Measurements from ENCODE around the gene ULK3.

The ULK3 gene

DNA sequence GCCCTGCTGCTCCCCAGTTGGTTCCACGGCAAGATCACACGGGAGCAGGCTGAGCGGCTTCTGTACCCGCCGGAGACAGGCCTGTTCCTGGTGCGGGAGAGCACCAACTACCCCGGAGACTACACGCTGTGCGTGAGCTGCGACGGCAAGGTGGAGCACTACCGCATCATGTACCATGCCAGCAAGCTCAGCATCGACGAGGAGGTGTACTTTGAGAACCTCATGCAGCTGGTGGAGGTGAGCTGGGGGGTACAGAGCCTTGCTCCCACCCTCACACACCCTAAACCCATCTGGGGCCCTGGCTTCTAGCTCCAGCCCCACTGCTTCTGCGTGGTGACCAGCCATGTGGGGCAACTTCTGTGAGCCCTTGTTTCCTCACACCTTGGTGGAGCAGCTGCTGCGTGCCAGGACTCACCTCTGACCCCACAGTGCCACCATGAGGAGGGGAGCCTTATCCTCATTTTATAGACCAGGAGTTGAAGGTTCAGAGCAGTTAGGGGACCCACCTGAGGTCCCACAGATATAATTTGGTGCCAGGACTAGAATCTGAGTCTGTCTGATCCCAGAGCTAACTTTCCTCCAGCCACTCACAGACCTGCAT lies 43.6 kb downstream of the ULK3 start:
- no peak overlapping the region for H3K4me3 ChIP-seq (ENCODE audit: low read length)
- no peak for TF ChIP-seq ZNF274 (IDR thresholded peaks at IDR 0.05; ENCODE audit: low read depth, low read length)

DNA sequence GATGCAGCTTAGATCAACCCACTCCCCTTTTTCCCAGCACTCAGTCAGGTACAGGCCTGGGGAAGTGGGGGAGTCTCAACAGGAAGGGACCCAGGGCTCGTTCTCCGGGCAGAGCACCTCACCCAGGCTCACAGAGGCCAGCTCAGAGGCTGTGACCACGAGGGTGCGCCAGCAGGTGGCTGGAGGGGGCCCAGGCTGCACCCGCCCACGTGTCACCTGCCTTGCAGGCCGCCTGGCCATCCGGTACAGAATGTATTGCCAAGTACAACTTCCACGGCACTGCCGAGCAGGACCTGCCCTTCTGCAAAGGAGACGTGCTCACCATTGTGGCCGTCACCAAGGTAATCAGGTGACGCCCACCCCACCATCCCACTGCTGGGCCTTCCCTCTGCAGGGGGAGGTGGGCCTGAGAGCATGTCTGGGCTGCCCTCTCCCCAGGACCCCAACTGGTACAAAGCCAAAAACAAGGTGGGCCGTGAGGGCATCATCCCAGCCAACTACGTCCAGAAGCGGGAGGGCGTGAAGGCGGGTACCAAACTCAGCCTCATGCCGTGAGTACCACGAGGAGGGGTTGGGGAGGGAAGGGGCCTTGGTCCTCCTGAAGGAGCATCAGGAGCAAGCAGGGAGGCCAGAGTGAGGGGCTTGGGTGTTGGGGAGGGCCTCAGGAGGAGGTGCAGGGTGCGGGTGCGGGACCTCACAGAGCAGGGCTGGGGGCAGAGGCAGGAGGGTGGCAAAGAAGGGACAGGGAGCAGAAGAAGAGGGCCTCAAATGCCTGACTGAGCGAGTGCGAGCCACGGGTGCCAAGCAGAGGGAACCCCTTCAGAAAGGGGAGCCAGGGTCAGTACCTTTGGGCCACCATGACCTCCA lies 44.3 kb downstream of the ULK3 start:
- H3K4me3 ChIP-seq (ENCODE audit: low read length) = no peak overlapping the region
- no peak for TF ChIP-seq ZNF274 (IDR thresholded peaks at IDR 0.05; ENCODE audit: low read depth, low read length)

- no peak for TF ChIP-seq ZNF274 (IDR thresholded peaks at IDR 0.05; ENCODE audit: low read depth, low read length)
Measured at GRCh38 chr15:74795966-74796625, 46.9 kb downstream of the ULK3 start.

GRCh38 chr15:74794970-74795349 lies 48.0 kb downstream of the ULK3 start:
- TF ChIP-seq ZNF274 (IDR thresholded peaks at IDR 0.05; ENCODE audit: low read depth, low read length) = no peak

More at GRCh38 chr15:74795966-74796625, 46.9 kb downstream of the ULK3 start:
- H3K4me3 ChIP-seq (ENCODE audit: low read length) = no peak overlapping the region

GRCh38 chr15:74794248-74794969 lies 48.5 kb downstream of the ULK3 start:
- TF ChIP-seq ZNF274 (IDR thresholded peaks at IDR 0.05; ENCODE audit: low read depth, low read length) = no peak

More at GRCh38 chr15:74794970-74795349, 48.0 kb downstream of the ULK3 start:
- H3K4me3 ChIP-seq (ENCODE audit: low read length) = no peak overlapping the region

GRCh38 chr15:74793135-74794028 lies 49.6 kb downstream of the ULK3 start:
- H3K4me3 ChIP-seq (ENCODE audit: low read length) = no peak overlapping the region
- no peak for TF ChIP-seq ZNF274 (IDR thresholded peaks at IDR 0.05; ENCODE audit: low read depth, low read length)

More at GRCh38 chr15:74794248-74794969, 48.5 kb downstream of the ULK3 start:
- no peak overlapping the region for H3K4me3 ChIP-seq (ENCODE audit: low read length)

- H3K4me3 ChIP-seq (ENCODE audit: low read length) = no peak overlapping the region
- no peak for TF ChIP-seq ZNF274 (IDR thresholded peaks at IDR 0.05; ENCODE audit: low read depth, low read length)
Measured at GRCh38 chr15:74792227-74793016, 50.5 kb downstream of the ULK3 start.

DNA sequence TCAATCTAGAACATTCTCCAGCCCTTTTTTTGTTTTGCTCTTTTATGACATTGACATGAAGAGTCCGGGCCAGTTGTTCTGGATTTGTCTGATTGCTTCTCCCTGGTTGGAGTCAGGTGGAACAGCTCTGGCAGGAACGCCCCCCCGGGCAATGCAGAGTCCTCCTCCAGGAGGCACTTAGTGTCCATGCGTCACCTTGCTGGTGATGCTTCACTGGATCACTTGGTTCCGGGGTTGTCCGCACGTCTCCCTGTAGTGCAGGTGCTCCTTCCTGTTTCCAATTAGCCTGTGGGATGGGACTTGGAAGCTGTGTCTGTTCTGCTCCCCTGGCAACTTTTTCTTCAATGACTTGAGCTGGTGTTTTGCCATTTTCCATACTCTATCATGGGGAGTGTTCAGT lies 51.3 kb downstream of the ULK3 start:
- no peak overlapping the region for H3K4me3 ChIP-seq (ENCODE audit: low read length)
- TF ChIP-seq ZNF274 (IDR thresholded peaks at IDR 0.05; ENCODE audit: low read depth, low read length) = no peak

DNA sequence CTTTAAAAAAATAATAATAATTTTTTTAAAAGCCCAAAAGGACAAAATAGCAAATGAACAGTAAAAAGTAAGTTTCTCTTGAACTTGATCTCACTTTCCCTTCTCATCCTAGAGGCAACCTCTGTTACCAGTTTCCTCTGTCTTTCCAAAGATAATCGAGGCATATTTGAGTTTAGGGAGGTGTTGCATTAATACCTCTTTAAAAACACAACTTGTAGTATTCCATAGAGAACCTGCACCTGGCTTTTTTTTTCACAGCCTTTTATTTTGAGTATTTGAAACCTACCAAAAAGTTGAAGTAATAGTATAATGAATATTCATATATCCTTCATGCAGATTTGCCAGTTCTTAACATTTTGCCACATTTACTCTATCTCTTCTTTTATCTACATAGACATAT lies 51.9 kb downstream of the ULK3 start:
- H3K4me3 ChIP-seq (ENCODE audit: low read length) = no peak overlapping the region; the same call in 1 of the 2 replicates
- TF ChIP-seq ZNF274 (IDR thresholded peaks at IDR 0.05; ENCODE audit: low read depth, low read length) = no peak

- peak overlapping the region; percentile 65; the same call in 1 of the 2 replicates for H3K4me3 ChIP-seq (ENCODE audit: low read length)
Measured at GRCh38 chr15:74790080-74790916, 52.7 kb downstream of the ULK3 start.

DNA sequence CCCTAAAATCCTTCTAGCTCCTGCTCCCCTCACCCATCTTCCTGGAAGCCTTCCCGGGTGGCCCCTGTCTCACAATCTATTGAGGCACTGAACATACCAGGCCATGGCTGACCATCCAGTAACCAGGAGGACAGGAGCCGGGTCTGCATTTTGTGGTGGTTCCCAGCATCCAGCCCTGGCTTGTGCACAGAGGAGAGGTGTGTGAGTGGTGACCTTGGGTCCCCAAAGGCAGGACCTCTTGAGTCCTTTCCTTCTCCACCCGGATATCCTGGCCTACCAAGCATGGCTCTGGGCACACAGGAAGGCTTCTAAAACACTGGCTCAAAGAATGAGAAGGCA lies 53.2 kb downstream of the ULK3 start:
- peak overlapping the region; percentile 65; the same call in 1 of the 2 replicates for H3K4me3 ChIP-seq (ENCODE audit: low read length)
- no peak for TF ChIP-seq ZNF274 (IDR thresholded peaks at IDR 0.05; ENCODE audit: low read depth, low read length)

More at GRCh38 chr15:74790080-74790916, 52.7 kb downstream of the ULK3 start:
- TF ChIP-seq ZNF274 (IDR thresholded peaks at IDR 0.05; ENCODE audit: low read depth, low read length) = no peak
